Measurements from ENCODE around the gene AXDND1. TPM values are rescaled to one million over a fixed set of nuclear protein-coding genes. Genes with fewer than 3 reads are reported as not detected.
"Not testable (repeated sequence)": the region's sequence is repeated elsewhere in the genome, so short reads cannot be mapped to it uniquely, and the experiment has no call there.

AXDND1 gene
- total RNA-seq, 1 experiment from 2014 or later = 0.31 TPM

- H3K27ac ChIP-seq (ENCODE audit: low read length) = no peak overlapping the region
- no peak for ATAC-seq
- CTCF ChIA-PET = no interaction called here
- intact Hi-C loops (cut with micrococcal nuclease; ENCODE audit: unreplicated experiment) = no loop called here
- H3K4me1 ChIP-seq (ENCODE audit: control insufficient read depth, insufficient read depth, low read length) = no peaks in the 10 kb centered on the region
- in situ Hi-C loops (cut with HindIII; ENCODE audit: low pct_unique_long_range_greater_than_20kb, low sequenced_read_pairs) = no loop called here
- no peak overlapping the region for H3K4me3 ChIP-seq (ENCODE audit: low read depth in 2 of 2, low read length in 2 of 2)
- TF ChIP-seq CTCF (IDR thresholded peaks at IDR 0.05) (no peak), REST (IDR thresholded peaks at IDR 0.05; ENCODE audit: insufficient read depth in 1 of 2, low read depth in 2 of 2, low read length in 1 of 2) (no peak), SIN3A (IDR thresholded peaks at IDR 0.05; ENCODE audit: borderline replicate concordance, insufficient read depth, low read depth, low read length) (no peak), POLR2AphosphoS5 (IDR thresholded peaks at IDR 0.05; ENCODE audit: low read depth, low read length) (no peak), TCF7L2 (IDR thresholded peaks at IDR 0.05; ENCODE audit: low read depth, low read length) (no peak)
- POLR2A ChIA-PET = no interaction called here
- no TSS peak for BruUV-seq (replicated peaks)
- DNase-seq (ENCODE audit: low read depth, low spot score) = no peak
- no peaks in the 10 kb centered on the region for H3K36me3 ChIP-seq (ENCODE audit: control insufficient read depth, insufficient read depth, low read length)
- peaks cover 2% of the 10 kb centered on the region; the same call in 1 of the 2 replicates for H3K27me3 ChIP-seq (ENCODE audit: control insufficient read depth, insufficient read depth, low read length)
- no peaks in the 10 kb centered on the region for H3K9me3 ChIP-seq (ENCODE audit: control insufficient read depth, insufficient read depth, low read depth, low read length)
Measured at GRCh38 chr1:179510038-179510437, 144.3 kb downstream of the AXDND1 start.

- no peak for ATAC-seq
- H3K36me3 ChIP-seq (ENCODE audit: control insufficient read depth, insufficient read depth, low read length) = no peaks in the 10 kb centered on the region
- no peak for DNase-seq (ENCODE audit: low read depth, low spot score)
- no peak overlapping the region for H3K4me3 ChIP-seq (ENCODE audit: low read depth in 2 of 2, low read length in 2 of 2)
- CTCF ChIA-PET = no interaction called here
- in situ Hi-C loops (cut with HindIII; ENCODE audit: low pct_unique_long_range_greater_than_20kb, low sequenced_read_pairs) = no loop called here
- TF ChIP-seq CTCF (IDR thresholded peaks at IDR 0.05) (no peak), REST (IDR thresholded peaks at IDR 0.05; ENCODE audit: insufficient read depth in 1 of 2, low read depth in 2 of 2, low read length in 1 of 2) (no peak), SIN3A (IDR thresholded peaks at IDR 0.05; ENCODE audit: borderline replicate concordance, insufficient read depth, low read depth, low read length) (no peak), TCF7L2 (IDR thresholded peaks at IDR 0.05; ENCODE audit: low read depth, low read length) (no peak), POLR2AphosphoS5 (IDR thresholded peaks at IDR 0.05; ENCODE audit: low read depth, low read length) (no peak)
- POLR2A ChIA-PET = no interaction called here
- H3K27ac ChIP-seq (ENCODE audit: low read length) = no peak overlapping the region
- intact Hi-C loops (cut with micrococcal nuclease; ENCODE audit: unreplicated experiment) = no loop called here
- no peaks in the 10 kb centered on the region for H3K4me1 ChIP-seq (ENCODE audit: control insufficient read depth, insufficient read depth, low read length)
- H3K27me3 ChIP-seq (ENCODE audit: control insufficient read depth, insufficient read depth, low read length) = peaks cover 2% of the 10 kb centered on the region; the same call in 1 of the 2 replicates
- BruUV-seq (replicated peaks) = no TSS peak
- H3K9me3 ChIP-seq (ENCODE audit: control insufficient read depth, insufficient read depth, low read depth, low read length) = no peaks in the 10 kb centered on the region
Measured at GRCh38 chr1:179516976-179517705, 151.4 kb downstream of the AXDND1 start.

- BruUV-seq (replicated peaks); ATAC-seq; H3K4me3 ChIP-seq (ENCODE audit: low read depth in 2 of 2, low read length in 2 of 2); CTCF ChIA-PET; H3K27me3 ChIP-seq (ENCODE audit: control insufficient read depth, insufficient read depth, low read length); H3K4me1 ChIP-seq (ENCODE audit: control insufficient read depth, insufficient read depth, low read length); intact Hi-C loops (cut with micrococcal nuclease; ENCODE audit: unreplicated experiment); H3K36me3 ChIP-seq (ENCODE audit: control insufficient read depth, insufficient read depth, low read length); POLR2A ChIA-PET; DNase-seq (ENCODE audit: low read depth, low spot score); H3K27ac ChIP-seq (ENCODE audit: low read length); H3K9me3 ChIP-seq (ENCODE audit: control insufficient read depth, insufficient read depth, low read depth, low read length); in situ Hi-C loops (cut with HindIII; ENCODE audit: low pct_unique_long_range_greater_than_20kb, low sequenced_read_pairs): not testable (repeated sequence)
Measured at GRCh38 chr1:179518544-179518943, 152.8 kb downstream of the AXDND1 start.
